HCT116 (cell line): ENCODE results near the gene C5AR1.

Experiments used
- CEBPB ChIP-seq: IDR thresholded peaks from 2 replicates; pipeline ENCODE4 v1.6.1; 2012; ENCODE audit warnings: low read depth
- CTCF ChIP-seq, 3 experiments: fragments of 200-600 bp in 1 of 3; sonication (generic) in 1 of 3; IDR thresholded peaks in 2 of 3; conservative IDR thresholded peaks in 1 of 3; 2 replicates each; pipeline ENCODE4 v1.5.1; 2012 to 2017; ENCODE audit warnings: low read depth in 2 of 3, low read length in 2 of 3, antibody characterized with exemption in 1 of 3, borderline replicate concordance in 1 of 3, control low read depth in 1 of 3, mild to moderate bottlenecking in 1 of 3, mixed read lengths in 1 of 3, mixed run types in 1 of 3, moderate library complexity in 1 of 3; ENCODE audit not compliant: insufficient read depth in 1 of 3
- EZH2 ChIP-seq: fragments of 200-600 bp; sonication (generic); IDR thresholded peaks from 2 replicates; pipeline ENCODE4 v1.6.1; 2017; ENCODE audit warnings: antibody characterized with exemption, mixed run types
- EZH2phosphoT487 ChIP-seq: fragments of 200-600 bp; IDR thresholded peaks from 2 replicates; pipeline ENCODE4 v1.6.1; 2018; ENCODE audit warnings: antibody characterized with exemption, borderline replicate concordance
- MAX ChIP-seq: IDR thresholded peaks from 2 replicates; pipeline ENCODE4 v1.6.1; 2012
- POLR2A ChIP-seq: IDR thresholded peaks from 2 replicates; pipeline ENCODE4 v1.7.0; 2011; ENCODE audit warnings: borderline replicate concordance; ENCODE audit not compliant: insufficient read depth, insufficient read length; ENCODE audit errors: extremely low read depth
- POLR2AphosphoS5 ChIP-seq: IDR thresholded peaks from 2 replicates; pipeline ENCODE4 v1.6.1; 2011; ENCODE audit warnings: mild to moderate bottlenecking, low read depth, low read length, moderate library complexity
- REST ChIP-seq: IDR thresholded peaks from 2 replicates; pipeline ENCODE4 v1.6.1; 2012; ENCODE audit warnings: low read depth
- SIN3A ChIP-seq: IDR thresholded peaks from 2 replicates; pipeline ENCODE4 v1.6.1; 2012; ENCODE audit warnings: low read depth
- SP1 ChIP-seq: IDR thresholded peaks from 2 replicates; pipeline ENCODE4 v1.6.1; 2012; ENCODE audit warnings: low read depth
- SRF ChIP-seq: IDR thresholded peaks from 2 replicates; pipeline ENCODE4 v1.6.1; 2012; ENCODE audit warnings: low read depth
- YY1 ChIP-seq: IDR thresholded peaks from 2 replicates; pipeline ENCODE4 v1.6.1; 2011; ENCODE audit warnings: low read length, low read depth, moderate library complexity, mild to moderate bottlenecking; ENCODE audit not compliant: insufficient replicate concordance; ENCODE audit errors: extremely low read depth
- ZBTB33 ChIP-seq: IDR thresholded peaks from 2 replicates; pipeline ENCODE4 v1.6.1; 2011; ENCODE audit warnings: mild to moderate bottlenecking, low read length, moderate library complexity; ENCODE audit not compliant: insufficient replicate concordance; ENCODE audit errors: extremely low read depth
- ZNF274 ChIP-seq: fragments of 200-500 bp; sonication (Bioruptor generic); IDR thresholded peaks from 2 replicates; pipeline ENCODE4 v1.6.1; 2014; ENCODE audit warnings: mild to moderate bottlenecking, low read depth, low read length, inconsistent platforms

GRCh38 chr19:47302249-47302648, 7.4 kb upstream of the C5AR1 start:
- TF ChIP-seq ZBTB33 (no peak), POLR2A (no peak), CTCF (IDR thresholded peaks at IDR 0.05 in 2 of 3, conservative IDR thresholded peaks at IDR 0.05 in 1 of 3; ENCODE audit: borderline replicate concordance in 1 of 3, insufficient read depth in 1 of 3, low read depth in 2 of 3, low read length in 2 of 3) (no peak), ZNF274 (no peak), EZH2 (no peak), CEBPB (no peak), REST (no peak), POLR2AphosphoS5 (no peak), SP1 (no peak), YY1 (no peak), MAX (no peak), SRF (no peak), EZH2phosphoT487 (no peak), SIN3A (no peak)
